GM12872 (cell line): Measurements from ENCODE around the gene SHC3.

Source experiments
- TF ChIP-seq, protein P1 (sequence below): IDR thresholded peaks from 3 replicates; pipeline ENCODE4 v1.5.1; 2011; ENCODE audit warnings: low read depth, mild to moderate bottlenecking, low read length, moderate library complexity; ENCODE audit not compliant: insufficient read depth

The SHC3 gene

GRCh38 chr9:89051421-89052025, 127.1 kb downstream of the SHC3 start:
- TF ChIP-seq, protein P1, sequence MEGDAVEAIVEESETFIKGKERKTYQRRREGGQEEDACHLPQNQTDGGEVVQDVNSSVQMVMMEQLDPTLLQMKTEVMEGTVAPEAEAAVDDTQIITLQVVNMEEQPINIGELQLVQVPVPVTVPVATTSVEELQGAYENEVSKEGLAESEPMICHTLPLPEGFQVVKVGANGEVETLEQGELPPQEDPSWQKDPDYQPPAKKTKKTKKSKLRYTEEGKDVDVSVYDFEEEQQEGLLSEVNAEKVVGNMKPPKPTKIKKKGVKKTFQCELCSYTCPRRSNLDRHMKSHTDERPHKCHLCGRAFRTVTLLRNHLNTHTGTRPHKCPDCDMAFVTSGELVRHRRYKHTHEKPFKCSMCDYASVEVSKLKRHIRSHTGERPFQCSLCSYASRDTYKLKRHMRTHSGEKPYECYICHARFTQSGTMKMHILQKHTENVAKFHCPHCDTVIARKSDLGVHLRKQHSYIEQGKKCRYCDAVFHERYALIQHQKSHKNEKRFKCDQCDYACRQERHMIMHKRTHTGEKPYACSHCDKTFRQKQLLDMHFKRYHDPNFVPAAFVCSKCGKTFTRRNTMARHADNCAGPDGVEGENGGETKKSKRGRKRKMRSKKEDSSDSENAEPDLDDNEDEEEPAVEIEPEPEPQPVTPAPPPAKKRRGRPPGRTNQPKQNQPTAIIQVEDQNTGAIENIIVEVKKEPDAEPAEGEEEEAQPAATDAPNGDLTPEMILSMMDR = no peak

- TF ChIP-seq, protein P1 = no peak
These were observed 129.0 kb downstream of the SHC3 start for GRCh38 chr9:89049646-89050045.

- TF ChIP-seq, protein P1 = no peak
These were observed 130.0 kb downstream of the SHC3 start for GRCh38 chr9:89048616-89049015.

GRCh38 chr9:89047667-89048066, 131.0 kb downstream of the SHC3 start:
- TF ChIP-seq, protein P1 = no peak

DNA sequence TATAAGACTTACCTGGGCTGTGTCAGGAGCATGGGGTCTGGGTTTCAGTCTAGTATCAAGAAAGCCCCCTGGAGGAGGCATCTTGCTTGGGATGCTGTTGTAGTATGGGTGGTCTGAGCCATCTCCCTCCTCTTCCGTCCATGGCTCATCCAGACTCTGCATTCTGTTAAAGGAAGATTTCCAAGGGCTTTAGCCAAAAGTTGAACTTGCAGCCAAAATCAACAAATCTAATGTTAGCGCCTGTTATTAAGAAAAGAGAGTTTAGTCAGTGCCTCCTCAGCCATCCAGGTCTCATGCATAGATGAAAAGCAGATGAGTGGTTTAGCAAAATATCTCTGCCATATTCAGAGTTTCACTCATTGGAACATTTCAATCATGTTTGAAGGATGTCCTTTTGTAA, 131.8 kb downstream of the SHC3 start:
- TF ChIP-seq, protein P1 = no peak

DNA sequence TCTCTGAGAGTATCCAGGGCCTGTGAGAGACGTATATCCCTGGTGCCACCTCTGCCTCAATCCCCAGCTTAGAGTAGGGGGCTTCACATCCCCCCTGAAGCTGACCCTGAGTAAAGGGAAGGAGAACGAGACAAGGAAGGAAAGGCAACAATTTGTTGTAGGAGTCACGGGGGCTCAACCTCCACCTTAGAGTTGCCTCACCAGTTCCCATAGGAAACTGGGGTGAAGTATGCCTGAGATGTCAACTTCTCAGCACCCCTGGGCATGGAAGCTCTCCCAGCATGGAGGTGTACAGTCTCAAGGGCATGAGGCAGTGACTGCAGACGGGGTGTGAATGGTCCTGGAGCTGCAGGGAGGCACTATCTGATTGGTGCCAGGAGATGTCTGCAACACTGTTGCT, 133.7 kb downstream of the SHC3 start:
- TF ChIP-seq, protein P1 = no peak

DNA sequence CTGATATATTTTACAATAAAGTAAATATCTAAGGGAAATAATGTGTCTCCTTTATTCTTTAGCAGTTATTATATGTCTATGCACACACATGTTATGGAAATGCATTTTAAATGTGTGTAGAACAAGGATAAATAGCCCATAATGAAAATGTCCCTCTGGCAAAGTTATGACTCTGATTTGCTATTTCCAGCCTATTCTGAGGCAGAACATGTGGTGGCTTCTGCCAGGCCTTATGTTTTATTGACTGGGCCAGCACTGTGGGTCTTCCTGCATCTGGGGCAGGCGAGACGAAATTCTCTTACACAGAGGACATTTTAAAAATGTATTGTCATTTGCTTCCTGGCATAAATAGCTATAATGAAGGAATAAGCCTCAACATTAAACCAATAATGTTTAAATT, 134.5 kb downstream of the SHC3 start:
- TF ChIP-seq, protein P1 = no peak
